OCI-LY1 (cell line): ENCODE results near the gene DACH1.

Experiments used
- H2AFZ ChIP-seq: fragments of 200-600 bp; sonication (generic), shearing (Covaris generic); 2 replicates; pipeline ENCODE4 v1.6.0; 2014; ENCODE audit warnings: antibody characterized with exemption, mild to moderate bottlenecking, low read length
- H3F3A ChIP-seq: fragments of 200-600 bp; sonication (generic), shearing (Covaris generic); 2 replicates; pipeline ENCODE4 v1.6.0; 2014; ENCODE audit warnings: mild to moderate bottlenecking, antibody characterized with exemption, low read length, moderate library complexity; ENCODE audit not compliant: insufficient read depth
- H3K27ac ChIP-seq: fragments of 200-600 bp; sonication (generic); 2 replicates; pipeline ENCODE4 v1.5.1; 2014; ENCODE audit warnings: low read length, mixed run types, mild to moderate bottlenecking, low read depth; ENCODE audit not compliant: poor library complexity, severe bottlenecking
- H3K27me3 ChIP-seq: fragments of 200-600 bp; sonication (generic); 2 replicates; pipeline ENCODE4 v1.6.0; 2014; ENCODE audit warnings: antibody characterized with exemption, mild to moderate bottlenecking, low read length, moderate library complexity; ENCODE audit not compliant: insufficient read depth
- H3K36me3 ChIP-seq: fragments of 200-600 bp; sonication (generic); 2 replicates; pipeline ENCODE4 v1.6.1; 2014; ENCODE audit warnings: mild to moderate bottlenecking, antibody characterized with exemption, low read length, moderate library complexity, mixed read lengths; ENCODE audit not compliant: insufficient read depth
- H3K4me1 ChIP-seq: fragments of 200-600 bp; sonication (generic); 2 replicates; pipeline ENCODE4 v1.5.1; 2014; ENCODE audit warnings: mild to moderate bottlenecking, low read length, moderate library complexity; ENCODE audit not compliant: insufficient read depth, severe bottlenecking
- H3K4me2 ChIP-seq: fragments of 200-600 bp; sonication (generic), shearing (Covaris generic); 2 replicates; pipeline ENCODE4 v1.6.1; 2014; ENCODE audit warnings: low read length
- H3K4me3 ChIP-seq: fragments of 200-600 bp; sonication (generic); 2 replicates; pipeline ENCODE4 v1.5.1; 2014; ENCODE audit warnings: low read length, low read depth, mild to moderate bottlenecking, mixed read lengths; ENCODE audit not compliant: poor library complexity, severe bottlenecking
- H3K79me2 ChIP-seq: fragments of 200-600 bp; shearing (Covaris generic); 2 replicates; pipeline ENCODE4 v1.6.1; 2016; ENCODE audit warnings: mixed run types, low read length, mixed read lengths; ENCODE audit not compliant: insufficient read depth
- H3K9ac ChIP-seq: fragments of 200-600 bp; sonication (generic), shearing (Covaris generic); 2 replicates; pipeline ENCODE4 v1.6.1; 2014; ENCODE audit warnings: mild to moderate bottlenecking, low read length, mixed read lengths
- H3K9me2 ChIP-seq: fragments of 200-600 bp; sonication (generic), shearing (Covaris generic); 2 replicates; pipeline ENCODE4 v1.6.1; 2014; ENCODE audit warnings: low read depth, mild to moderate bottlenecking, low read length, mixed read lengths
- H3K9me3 ChIP-seq: fragments of 200-600 bp; shearing (Covaris generic); 2 replicates; pipeline ENCODE4 v1.6.1; 2014; ENCODE audit warnings: low read length, mixed read lengths
- H4K20me1 ChIP-seq: fragments of 200-600 bp; sonication (generic), shearing (Covaris generic); 2 replicates; pipeline ENCODE4 v1.6.0; 2016; ENCODE audit warnings: mild to moderate bottlenecking, low read length; ENCODE audit not compliant: insufficient read depth
- EZH2 ChIP-seq: fragments of 200-600 bp; sonication (generic), shearing (Covaris generic); IDR thresholded peaks from 2 replicates; pipeline ENCODE4 v1.8.0; 2017; ENCODE audit warnings: borderline replicate concordance, mixed run types, mild to moderate bottlenecking, antibody characterized with exemption, low read length, moderate library complexity, mixed read lengths
- TF ChIP-seq, protein P1 (sequence below): fragments of 200-600 bp; sonication (generic), shearing (Covaris generic); IDR thresholded peaks from 2 replicates; pipeline ENCODE4 v1.5.1; 2017; ENCODE audit warnings: mild to moderate bottlenecking, antibody characterized with exemption, low read length, moderate library complexity, mixed read lengths

The DACH1 gene

DNA sequence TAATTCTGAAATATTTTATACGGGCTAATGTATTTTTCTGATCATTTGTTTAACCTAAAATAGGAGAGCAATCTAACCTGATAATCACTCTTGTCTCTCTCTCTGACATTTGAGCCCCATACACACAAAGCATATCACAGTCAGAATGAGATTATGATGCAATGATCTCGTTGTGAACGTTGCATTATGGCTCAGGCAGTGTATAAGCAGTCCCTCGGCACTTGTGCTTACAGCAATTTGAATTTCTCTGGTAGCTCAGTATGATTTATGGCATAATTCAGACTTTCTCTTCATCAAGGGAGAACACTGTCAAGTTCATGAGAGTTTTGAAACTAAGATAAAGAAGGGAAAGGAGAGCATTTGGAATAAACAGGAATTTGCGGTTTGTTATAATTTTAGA lies 256.1 kb downstream of the DACH1 start:
- H3F3A ChIP-seq = no peaks in the 10 kb centered on the region
- no peak overlapping the region for H3K9ac ChIP-seq
- no peak for TF ChIP-seq EZH2
- TF ChIP-seq, protein P1, sequence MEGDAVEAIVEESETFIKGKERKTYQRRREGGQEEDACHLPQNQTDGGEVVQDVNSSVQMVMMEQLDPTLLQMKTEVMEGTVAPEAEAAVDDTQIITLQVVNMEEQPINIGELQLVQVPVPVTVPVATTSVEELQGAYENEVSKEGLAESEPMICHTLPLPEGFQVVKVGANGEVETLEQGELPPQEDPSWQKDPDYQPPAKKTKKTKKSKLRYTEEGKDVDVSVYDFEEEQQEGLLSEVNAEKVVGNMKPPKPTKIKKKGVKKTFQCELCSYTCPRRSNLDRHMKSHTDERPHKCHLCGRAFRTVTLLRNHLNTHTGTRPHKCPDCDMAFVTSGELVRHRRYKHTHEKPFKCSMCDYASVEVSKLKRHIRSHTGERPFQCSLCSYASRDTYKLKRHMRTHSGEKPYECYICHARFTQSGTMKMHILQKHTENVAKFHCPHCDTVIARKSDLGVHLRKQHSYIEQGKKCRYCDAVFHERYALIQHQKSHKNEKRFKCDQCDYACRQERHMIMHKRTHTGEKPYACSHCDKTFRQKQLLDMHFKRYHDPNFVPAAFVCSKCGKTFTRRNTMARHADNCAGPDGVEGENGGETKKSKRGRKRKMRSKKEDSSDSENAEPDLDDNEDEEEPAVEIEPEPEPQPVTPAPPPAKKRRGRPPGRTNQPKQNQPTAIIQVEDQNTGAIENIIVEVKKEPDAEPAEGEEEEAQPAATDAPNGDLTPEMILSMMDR = no peak

DNA sequence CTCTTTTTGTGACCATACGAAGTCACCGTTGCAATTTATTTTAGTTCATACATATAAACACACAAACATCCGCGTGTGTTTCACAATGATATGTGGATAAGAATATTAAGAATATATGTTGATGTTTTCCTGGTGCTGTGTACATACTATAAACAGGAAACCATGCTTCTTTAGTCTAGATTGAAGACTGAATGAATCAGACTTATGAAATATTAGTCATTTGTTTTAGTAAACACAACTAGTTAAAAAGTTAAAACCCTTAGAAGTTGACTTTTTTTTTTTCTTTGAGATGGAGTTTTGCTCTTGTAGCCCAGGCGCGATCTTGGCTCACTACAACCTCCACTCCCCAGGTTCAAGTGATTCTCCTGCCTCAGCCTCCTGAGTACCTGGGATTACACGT lies 257.7 kb downstream of the DACH1 start:
- H3K79me2 ChIP-seq = no peaks in the 10 kb centered on the region
- TF ChIP-seq, protein P1 = no peak
- TF ChIP-seq EZH2 = no peak
- no peak overlapping the region for H2AFZ ChIP-seq
- no peak overlapping the region for H3K4me3 ChIP-seq
- no peak overlapping the region for H3K27ac ChIP-seq
- no peak overlapping the region for H3K9ac ChIP-seq
- H3F3A ChIP-seq = no peaks in the 10 kb centered on the region
- H3K36me3 ChIP-seq = no peaks in the 10 kb centered on the region
- H3K4me1 ChIP-seq = no peaks in the 10 kb centered on the region
- no peaks in the 10 kb centered on the region for H3K27me3 ChIP-seq
- no peaks in the 10 kb centered on the region for H3K9me3 ChIP-seq
- no peak overlapping the region for H3K4me2 ChIP-seq
- no peaks in the 10 kb centered on the region for H4K20me1 ChIP-seq
- peaks cover 2% of the 10 kb centered on the region; the same call in 1 of the 2 replicates for H3K9me2 ChIP-seq

More for the DNA sequence above, 256.1 kb downstream of the DACH1 start:
- Histone ChIP-seq H3K9me3 (no peaks in the 10 kb centered on the region), H3K79me2 (no peaks in the 10 kb centered on the region), H4K20me1 (no peaks in the 10 kb centered on the region), H3K36me3 (no peaks in the 10 kb centered on the region), H3K27ac (no peak overlapping the region), H2AFZ (no peak overlapping the region), H3K27me3 (no peaks in the 10 kb centered on the region), H3K4me3 (no peak overlapping the region), H3K4me2 (no peak overlapping the region), H3K9me2 (no peaks in the 10 kb centered on the region), H3K4me1 (no peaks in the 10 kb centered on the region)

DNA sequence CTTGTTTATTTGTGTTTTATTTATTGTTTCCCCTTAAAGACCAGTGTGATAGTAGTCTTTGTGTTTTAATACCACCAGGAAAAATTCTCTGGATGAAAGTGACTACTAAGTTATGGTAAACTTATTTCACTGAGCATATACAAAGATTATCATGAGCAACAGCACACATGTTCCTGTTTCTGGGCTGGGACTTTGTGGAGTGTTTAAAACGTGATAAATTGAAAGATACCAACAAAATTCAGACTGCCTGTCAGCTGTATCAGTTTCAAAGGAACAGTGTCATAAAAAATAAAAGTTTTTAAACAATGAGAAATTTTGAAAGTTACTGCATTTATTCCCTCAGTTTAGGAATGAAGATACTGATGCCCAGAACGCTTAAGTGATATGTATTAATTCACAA lies 259.4 kb downstream of the DACH1 start:
- Histone ChIP-seq H3K27me3 (no peaks in the 10 kb centered on the region), H3K4me1 (no peaks in the 10 kb centered on the region), H3K79me2 (no peaks in the 10 kb centered on the region), H3K27ac (no peak overlapping the region), H3K9ac (no peak overlapping the region), H2AFZ (no peak overlapping the region), H3K4me3 (no peak overlapping the region), H4K20me1 (no peaks in the 10 kb centered on the region), H3K4me2 (no peak overlapping the region), H3K9me3 (no peaks in the 10 kb centered on the region), H3K9me2 (peaks cover 2% of the 10 kb centered on the region; the same call in 1 of the 2 replicates), H3F3A (no peaks in the 10 kb centered on the region), H3K36me3 (no peaks in the 10 kb centered on the region)
- TF ChIP-seq, protein P1 = no peak
- no peak for TF ChIP-seq EZH2
